Measurements from ENCODE around the gene ARGLU1.

Gene ARGLU1

GRCh38 chr13:106596275-106596937, 28.5 kb upstream of the ARGLU1 start:
- no peak for DNase-seq (ENCODE audit: low read depth)
- TF ChIP-seq CTCF (conservative IDR thresholded peaks at IDR 0.05; ENCODE audit: low read length) = no peak
- no peak overlapping the region for H3K4me3 ChIP-seq (ENCODE audit: low read length)

- no peak for TF ChIP-seq CTCF (conservative IDR thresholded peaks at IDR 0.05; ENCODE audit: low read length)
- no peak overlapping the region for H3K4me3 ChIP-seq (ENCODE audit: low read length)
- DNase-seq (ENCODE audit: low read depth) = no peak
These were observed 27.7 kb upstream of the ARGLU1 start for GRCh38 chr13:106595625-106596024.

GRCh38 chr13:106594980-106595379, 27.0 kb upstream of the ARGLU1 start:
- TF ChIP-seq CTCF (conservative IDR thresholded peaks at IDR 0.05; ENCODE audit: low read length) = no peak
- no peak overlapping the region for H3K4me3 ChIP-seq (ENCODE audit: low read length)
- no peak for DNase-seq (ENCODE audit: low read depth)

DNA sequence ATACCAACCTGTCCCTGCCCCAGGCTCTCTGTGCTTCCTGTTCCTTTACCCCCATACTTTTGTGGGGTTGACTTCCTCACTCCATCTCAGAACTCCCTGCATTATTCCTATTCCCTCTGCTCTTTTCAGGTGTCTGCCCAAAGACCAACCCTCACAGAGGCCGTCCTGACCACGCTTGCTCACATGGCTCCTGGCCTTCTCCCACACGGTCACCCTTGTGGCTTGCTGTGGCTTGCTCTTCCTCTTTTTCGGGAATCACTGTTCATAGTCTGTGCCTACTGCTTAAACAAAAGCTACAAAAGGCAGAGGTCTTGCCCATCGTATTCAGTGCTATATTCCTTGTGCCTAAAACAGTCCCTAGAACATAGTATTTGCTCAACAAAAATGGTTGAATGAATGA, 25.2 kb upstream of the ARGLU1 start:
- no peak for TF ChIP-seq CTCF (conservative IDR thresholded peaks at IDR 0.05; ENCODE audit: low read length)
- no peak for DNase-seq (ENCODE audit: low read depth)

DNA sequence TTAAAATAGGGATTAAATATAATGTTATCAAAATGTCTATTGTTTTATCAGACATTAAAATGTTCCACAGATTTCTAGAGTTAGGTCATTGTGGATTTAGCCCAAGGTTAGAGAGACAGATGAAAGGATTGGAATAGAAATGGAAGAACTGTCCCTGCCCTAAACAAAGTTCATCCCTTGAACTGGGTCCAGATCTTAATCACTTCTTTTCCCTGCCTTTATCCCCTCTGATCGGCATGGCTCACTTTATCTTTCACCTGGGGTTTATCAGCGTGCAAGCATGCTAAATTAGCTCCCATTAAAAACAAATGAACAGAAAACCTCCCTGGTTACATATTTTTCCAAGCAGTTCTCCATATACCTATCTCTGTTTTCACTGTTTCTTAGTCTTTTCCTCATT, 23.4 kb upstream of the ARGLU1 start:
- no peak overlapping the region for H3K4me3 ChIP-seq (ENCODE audit: low read length)
- no peak for DNase-seq (ENCODE audit: low read depth)
- TF ChIP-seq CTCF (conservative IDR thresholded peaks at IDR 0.05; ENCODE audit: low read length) = no peak

More for the DNA sequence above, 25.2 kb upstream of the ARGLU1 start:
- no peak overlapping the region for H3K4me3 ChIP-seq (ENCODE audit: low read length)

- DNase-seq (ENCODE audit: low read depth) = no peak
- TF ChIP-seq CTCF (conservative IDR thresholded peaks at IDR 0.05; ENCODE audit: low read length) = no peak
- H3K4me3 ChIP-seq (ENCODE audit: low read length) = no peak overlapping the region
These were observed 21.8 kb upstream of the ARGLU1 start for GRCh38 chr13:106589716-106590115.

DNA sequence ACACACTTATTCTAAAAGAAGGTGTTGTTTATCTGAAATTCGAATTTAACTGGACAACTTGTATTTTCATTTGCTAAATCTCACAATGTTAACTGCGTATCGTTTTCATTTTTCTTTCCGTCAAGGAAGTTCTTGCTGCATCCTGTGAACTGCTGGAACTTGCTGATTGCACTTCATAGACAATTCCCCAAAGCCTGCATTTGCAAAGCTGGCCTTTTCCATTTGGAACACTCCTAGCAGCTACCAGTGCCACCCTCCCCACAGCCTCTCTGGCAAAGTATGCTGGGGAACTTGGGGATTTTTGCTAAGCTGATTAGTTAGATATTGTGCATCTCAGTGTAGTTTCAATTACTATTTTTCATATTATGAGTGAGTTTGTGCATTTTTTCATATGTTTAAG, 20.4 kb upstream of the ARGLU1 start:
- DNase-seq (ENCODE audit: low read depth) = no peak
- no peak overlapping the region for H3K4me3 ChIP-seq (ENCODE audit: low read length)
- TF ChIP-seq CTCF (conservative IDR thresholded peaks at IDR 0.05; ENCODE audit: low read length) = no peak

Data from AG10803 (cell line).